OCI-LY3 (cell line): ENCODE measurements around the gene RNASE13.

Source experiments
- H2AFZ ChIP-seq: fragments of 200-600, 300-600 bp; shearing (Covaris generic); 2 replicates; pipeline ENCODE4 v1.6.0; 2014; ENCODE audit warnings: antibody characterized with exemption, low read depth, low read length
- H3K27ac ChIP-seq: fragments of 200-600, 300-600 bp; sonication (generic); 2 replicates; pipeline ENCODE4 v1.5.1; 2014; ENCODE audit warnings: mild to moderate bottlenecking, low read length, moderate library complexity, mixed read lengths
- H3K27me3 ChIP-seq: fragments of 200-600, 300-600 bp; sonication (generic); 2 replicates; pipeline ENCODE4 v1.6.1; 2014; ENCODE audit warnings: low read depth, low read length, mixed read lengths
- H3K36me3 ChIP-seq: fragments of 200-600, 300-600 bp; sonication (generic); replicated peaks from 2 replicates; pipeline ENCODE3; 2014; ENCODE audit warnings: low read depth, low read length, mixed read lengths
- H3K4me1 ChIP-seq: fragments of 300-600, 200-600 bp; sonication (generic); 2 replicates; pipeline ENCODE4 v1.6.1; 2014; ENCODE audit warnings: low read length, mixed read lengths
- H3K4me2 ChIP-seq: fragments of 200-600, 300-600 bp; sonication (generic); 2 replicates; pipeline ENCODE4 v1.6.1; 2014; ENCODE audit warnings: low read length, mixed read lengths
- H3K4me3 ChIP-seq: fragments of 300-600, 200-600 bp; sonication (generic); 2 replicates; pipeline ENCODE4 v1.5.1; 2014; ENCODE audit warnings: antibody characterized with exemption, mild to moderate bottlenecking, low read length, moderate library complexity
- H3K79me2 ChIP-seq: fragments of 300-600, 200-600 bp; shearing (Covaris generic); 2 replicates; pipeline ENCODE4 v1.6.1; 2014; ENCODE audit warnings: mild to moderate bottlenecking, low read length, mixed read lengths
- H3K9ac ChIP-seq: fragments of 300-600, 200-600 bp; shearing (Covaris generic); 2 replicates; pipeline ENCODE4 v1.6.0; 2014; ENCODE audit warnings: mild to moderate bottlenecking, low read length, moderate library complexity
- H3K9me3 ChIP-seq: fragments of 200-600, 300-600 bp; shearing (Covaris generic); 2 replicates; pipeline ENCODE4 v1.6.1; 2014; ENCODE audit warnings: low read length, mixed read lengths; ENCODE audit not compliant: insufficient read depth
- H4K20me1 ChIP-seq: fragments of 200-600, 300-600 bp; sonication (generic); 2 replicates; pipeline ENCODE4 v1.6.1; 2016; ENCODE audit warnings: low read length, mixed read lengths; ENCODE audit not compliant: insufficient read depth
- EZH2phosphoT487 ChIP-seq: fragments of 200-600 bp; shearing (Covaris generic); IDR thresholded peaks from 2 replicates; pipeline ENCODE4 v1.6.1; 2018; ENCODE audit warnings: antibody characterized with exemption, mixed run types, low read depth
- TF ChIP-seq, protein P1 (sequence below): fragments of 200-600, 300-600 bp; sonication (generic); IDR thresholded peaks from 2 replicates; pipeline ENCODE4 v1.5.1; 2014; ENCODE audit warnings: antibody characterized with exemption, low read length, low read depth

Gene RNASE13, protein sequence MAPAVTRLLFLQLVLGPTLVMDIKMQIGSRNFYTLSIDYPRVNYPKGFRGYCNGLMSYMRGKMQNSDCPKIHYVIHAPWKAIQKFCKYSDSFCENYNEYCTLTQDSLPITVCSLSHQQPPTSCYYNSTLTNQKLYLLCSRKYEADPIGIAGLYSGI

GRCh38 chr14:21034707-21035106 lies at the start of gene RNASE13:
RNASE13 (minus strand) TSS chr14:21034807; CDS start chr14:21034288, 519 bp downstream.
- Histone ChIP-seq H3K4me3 (no peak within 1 kb of the TSS), H4K20me1 (no peaks in the 10 kb centered on the region), H3K27ac (no peak within 1 kb of the TSS), H3K9ac (no peak within 1 kb of the TSS), H3K27me3 (peaks cover 7% of the 10 kb centered on the region), H3K4me2 (no peak within 1 kb of the TSS), H3K9me3 (no peaks in the 10 kb centered on the region), H3K79me2 (no peaks in the 10 kb centered on the region), H3K4me1 (no peaks in the 10 kb centered on the region), H2AFZ (no peak within 1 kb of the TSS), H3K36me3 (no peaks in the 10 kb centered on the region)
- no peak for TF ChIP-seq EZH2phosphoT487
- TF ChIP-seq, protein P1, sequence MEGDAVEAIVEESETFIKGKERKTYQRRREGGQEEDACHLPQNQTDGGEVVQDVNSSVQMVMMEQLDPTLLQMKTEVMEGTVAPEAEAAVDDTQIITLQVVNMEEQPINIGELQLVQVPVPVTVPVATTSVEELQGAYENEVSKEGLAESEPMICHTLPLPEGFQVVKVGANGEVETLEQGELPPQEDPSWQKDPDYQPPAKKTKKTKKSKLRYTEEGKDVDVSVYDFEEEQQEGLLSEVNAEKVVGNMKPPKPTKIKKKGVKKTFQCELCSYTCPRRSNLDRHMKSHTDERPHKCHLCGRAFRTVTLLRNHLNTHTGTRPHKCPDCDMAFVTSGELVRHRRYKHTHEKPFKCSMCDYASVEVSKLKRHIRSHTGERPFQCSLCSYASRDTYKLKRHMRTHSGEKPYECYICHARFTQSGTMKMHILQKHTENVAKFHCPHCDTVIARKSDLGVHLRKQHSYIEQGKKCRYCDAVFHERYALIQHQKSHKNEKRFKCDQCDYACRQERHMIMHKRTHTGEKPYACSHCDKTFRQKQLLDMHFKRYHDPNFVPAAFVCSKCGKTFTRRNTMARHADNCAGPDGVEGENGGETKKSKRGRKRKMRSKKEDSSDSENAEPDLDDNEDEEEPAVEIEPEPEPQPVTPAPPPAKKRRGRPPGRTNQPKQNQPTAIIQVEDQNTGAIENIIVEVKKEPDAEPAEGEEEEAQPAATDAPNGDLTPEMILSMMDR: no peak

DNA sequence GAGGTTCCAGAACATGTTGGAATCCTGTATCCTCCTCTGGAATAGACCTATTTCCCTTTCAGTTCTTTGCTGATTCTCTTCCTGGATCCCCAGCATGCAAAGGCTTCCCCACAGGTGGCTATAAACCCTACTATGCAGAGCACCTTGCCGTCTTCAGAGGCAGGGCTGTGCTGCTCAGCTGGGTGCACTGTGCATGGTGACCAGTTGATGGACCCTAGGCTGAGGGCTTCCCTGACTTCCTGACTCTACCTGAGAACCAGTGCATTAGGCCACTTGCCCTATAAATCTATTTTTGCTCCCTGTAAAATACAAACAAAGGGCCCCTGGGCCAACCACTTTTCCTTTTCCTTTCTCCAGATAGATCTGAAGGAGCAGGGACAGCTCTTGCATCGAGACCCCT lies 49.8 kb upstream of the RNASE13 start:
- TF ChIP-seq, protein P1: no peak
- TF ChIP-seq EZH2phosphoT487: no peak
- H3K4me1 ChIP-seq: no peaks in the 10 kb centered on the region
- no peak overlapping the region for H3K4me3 ChIP-seq
- no peak overlapping the region for H3K27ac ChIP-seq
- H3K9ac ChIP-seq: no peak overlapping the region
- no peak overlapping the region for H2AFZ ChIP-seq
- H3K9me3 ChIP-seq: no peaks in the 10 kb centered on the region
- H3K79me2 ChIP-seq: no peaks in the 10 kb centered on the region
- no peaks in the 10 kb centered on the region for H4K20me1 ChIP-seq
- H3K27me3 ChIP-seq: no peaks in the 10 kb centered on the region
- no peak overlapping the region for H3K4me2 ChIP-seq
- peaks cover 32% of the 10 kb centered on the region for H3K36me3 ChIP-seq

- Histone ChIP-seq H3K9ac (no peak overlapping the region), H3K4me2 (no peak overlapping the region), H2AFZ (no peak overlapping the region), H3K79me2 (no peaks in the 10 kb centered on the region), H3K4me3 (no peak overlapping the region), H3K27me3 (no peaks in the 10 kb centered on the region), H3K4me1 (no peaks in the 10 kb centered on the region), H4K20me1 (no peaks in the 10 kb centered on the region), H3K9me3 (no peaks in the 10 kb centered on the region), H3K27ac (no peak overlapping the region), H3K36me3 (peaks cover 32% of the 10 kb centered on the region)
- no peak for TF ChIP-seq EZH2phosphoT487
- TF ChIP-seq, protein P1: no peak
These were observed 49.1 kb upstream of the RNASE13 start for GRCh38 chr14:21083565-21084325.

GRCh38 chr14:21081521-21082142 lies 47.0 kb upstream of the RNASE13 start:
- peaks cover 8% of the 10 kb centered on the region for H3K4me1 ChIP-seq
- no peak overlapping the region for H2AFZ ChIP-seq
- no peak overlapping the region for H3K9ac ChIP-seq
- H3K4me3 ChIP-seq: no peak overlapping the region
- H3K9me3 ChIP-seq: no peaks in the 10 kb centered on the region
- H3K4me2 ChIP-seq: no peak overlapping the region
- no peak overlapping the region for H3K27ac ChIP-seq
- H4K20me1 ChIP-seq: no peaks in the 10 kb centered on the region
- no peaks in the 10 kb centered on the region for H3K79me2 ChIP-seq
- peaks cover 29% of the 10 kb centered on the region for H3K36me3 ChIP-seq
- H3K27me3 ChIP-seq: no peaks in the 10 kb centered on the region
- no peak for TF ChIP-seq EZH2phosphoT487
